Panc1 (cell line): ENCODE results near the gene BTBD2. TPM values are rescaled to one million over a fixed set of nuclear protein-coding genes. Genes with fewer than 3 reads are reported as not detected.

Experiments used
- ATAC-seq: fragments of 200-7000 bp; cut with Tn5 transposase; 2 replicates; pipeline ENCODE4 v1.9.1; 2020; ENCODE audit warnings: mild to moderate bottlenecking, moderate library complexity
- BruUV-seq: library from RNA; stranded (reverse); fragments of 400-500 nt; replicated peaks from 2 replicates; lab custom pipeline; 2021; lab: Mats Ljungman, UMichigan
- CTCF ChIA-PET: fragments of 300-600 bp; sonication (Branson Sonifier 250); formaldehyde crosslinking; loops from one replicate; lab custom pipeline; 2022; ENCODE audit warnings: antibody characterized with exemption; lab: Charles Lee
- POLR2A ChIA-PET: fragments of 300-600 bp; sonication (Branson Sonifier 250); formaldehyde crosslinking; loops from one replicate; lab custom pipeline; 2022; ENCODE audit warnings: antibody characterized with exemption; lab: Charles Lee
- DNase-seq: peaks from one replicate; pipeline ENCODE4 v3.0.0-alpha.2; 2010; ENCODE audit warnings: low read depth, low spot score
- H3K27ac ChIP-seq: 2 replicates; pipeline ENCODE4 v1.5.1; 2011; ENCODE audit warnings: mild to moderate bottlenecking, low read length, inconsistent platforms
- H3K27me3 ChIP-seq: fragments of 200-500 bp; sonication (Bioruptor generic); 2 replicates; pipeline ENCODE4 v1.6.0; 2014; ENCODE audit warnings: low read length, inconsistent platforms; ENCODE audit not compliant: control insufficient read depth, insufficient read depth
- H3K36me3 ChIP-seq: fragments of 200-500 bp; sonication (Bioruptor generic); 2 replicates; pipeline ENCODE4 v1.5.1; 2014; ENCODE audit warnings: inconsistent platforms, mild to moderate bottlenecking, low read length, moderate library complexity; ENCODE audit not compliant: control insufficient read depth, insufficient read depth
- H3K4me1 ChIP-seq: 2 replicates; pipeline ENCODE4 v1.5.1; 2011; ENCODE audit warnings: inconsistent platforms, mild to moderate bottlenecking, low read length, moderate library complexity; ENCODE audit not compliant: control insufficient read depth, insufficient read depth
- H3K4me3 ChIP-seq, 2 experiments: 2 replicates each; pipeline ENCODE4 v1.5.1; 2011 to 2012; ENCODE audit warnings: low read depth in 2 of 2, low read length in 2 of 2, mild to moderate bottlenecking in 2 of 2, inconsistent platforms in 1 of 2, moderate library complexity in 1 of 2
- H3K9me3 ChIP-seq: fragments of 200-500 bp; sonication (Bioruptor generic); 2 replicates; pipeline ENCODE4 v1.5.1; 2014; ENCODE audit warnings: low read depth, mild to moderate bottlenecking, inconsistent platforms, low read length, moderate library complexity; ENCODE audit not compliant: control insufficient read depth, insufficient read depth
- CTCF ChIP-seq: fragments of 450-650 bp; IDR thresholded peaks from 2 replicates; pipeline ENCODE4 v1.5.1; 2017; ENCODE audit warnings: mild to moderate bottlenecking
- POLR2AphosphoS5 ChIP-seq: IDR thresholded peaks from 2 replicates; pipeline ENCODE4 v1.6.1; 2012; ENCODE audit warnings: mild to moderate bottlenecking, low read depth, low read length, moderate library complexity
- REST ChIP-seq, 2 experiments: IDR thresholded peaks; 2 replicates each; pipeline ENCODE4 v1.6.1; 2011 to 2012; ENCODE audit warnings: low read depth in 2 of 2, control low read depth in 1 of 2, low read length in 1 of 2, mild to moderate bottlenecking in 1 of 2, moderate library complexity in 1 of 2; ENCODE audit not compliant: insufficient read depth in 1 of 2
- SIN3A ChIP-seq: IDR thresholded peaks from 2 replicates; pipeline ENCODE4 v1.6.1; 2012; ENCODE audit warnings: low read depth, mild to moderate bottlenecking, low read length, moderate library complexity, borderline replicate concordance; ENCODE audit not compliant: insufficient read depth
- TCF7L2 ChIP-seq: IDR thresholded peaks from 2 replicates; pipeline ENCODE4 v1.6.1; 2011; ENCODE audit warnings: mild to moderate bottlenecking, low read depth, low read length, inconsistent platforms
- in situ Hi-C: cut with HindIII; loops from 2 replicates; pipeline ENCODE4 v1.10.0; 2016; ENCODE audit warnings: low sequenced_read_pairs, low pct_unique_long_range_greater_than_20kb
- intact Hi-C: fragments of 100-400 bp; cut with micrococcal nuclease; formaldehyde crosslinking; loops from one replicate; pipeline ENCODE4 v1.10.0; 2022; ENCODE audit not compliant: unreplicated experiment
- total RNA-seq: library from RNA; stranded (reverse); gene quantifications from one replicate; pipeline ENCODE4 v1.2.1, GENCODE V29; 2021; ENCODE audit not compliant: unreplicated experiment

The BTBD2 gene
- total RNA-seq, 1 experiment from 2014 or later: 59.6 TPM

GRCh38 chr19:2003874-2004273 lies 11.6 kb downstream of the BTBD2 start:
- CTCF ChIA-PET: interaction anchor here (0.7 kb wide), 1 partner anchor 73 kb away, joined by 4 read pairs; no protein-coding TSS in a partner anchor
- Histone ChIP-seq H3K9me3 (no peaks in the 10 kb centered on the region), H3K4me3 (no peak overlapping the region), H3K27me3 (no peaks in the 10 kb centered on the region), H3K27ac (no peak overlapping the region), H3K4me1 (no peaks in the 10 kb centered on the region), H3K36me3 (no peaks in the 10 kb centered on the region)
- DNase-seq (no peak), ATAC-seq (no peak)
- TF ChIP-seq TCF7L2 (no peak), POLR2AphosphoS5 (no peak), CTCF (no peak), REST (IDR thresholded peaks at IDR 0.05; ENCODE audit: insufficient read depth in 1 of 2, low read depth in 2 of 2, low read length in 1 of 2) (no peak), SIN3A (no peak)
- in situ Hi-C loops (no loop called here), intact Hi-C loops (no loop called here)
- no TSS peak for BruUV-seq
- POLR2A ChIA-PET: interaction anchor here (0.5 kb wide), 1 partner anchor 88 kb away, joined by 23 read pairs; no protein-coding TSS in a partner anchor

- no TSS peak for BruUV-seq
- in situ Hi-C loops (no loop called here), intact Hi-C loops (no loop called here)
- no peaks in the 10 kb centered on the region for H3K27me3 ChIP-seq
- H3K4me1 ChIP-seq: no peaks in the 10 kb centered on the region
- no peaks in the 10 kb centered on the region for H3K9me3 ChIP-seq
- H3K4me3 ChIP-seq: no peak overlapping the region
- ATAC-seq (no peak), DNase-seq (no peak)
- no peak overlapping the region for H3K27ac ChIP-seq
- ChIA-PET POLR2A (no interaction called here), CTCF (no interaction called here)
- no peaks in the 10 kb centered on the region for H3K36me3 ChIP-seq
- TF ChIP-seq POLR2AphosphoS5: no peak
- TF ChIP-seq REST (IDR thresholded peaks at IDR 0.05; ENCODE audit: insufficient read depth in 1 of 2, low read depth in 2 of 2, low read length in 1 of 2): no peak
- TF ChIP-seq SIN3A: no peak
- no peak for TF ChIP-seq CTCF
- TF ChIP-seq TCF7L2: no peak
These were observed 15.5 kb downstream of the BTBD2 start for GRCh38 chr19:1999856-2000515.
